Raji (cell line): ENCODE measurements around the gene CAVIN2.

Experiments
- POLR2A ChIP-seq: IDR thresholded peaks from 2 replicates; pipeline ENCODE4 v1.6.1; 2011; ENCODE audit warnings: low read depth, low read length, control low read depth; ENCODE audit not compliant: insufficient read depth

The CAVIN2 gene

DNA sequence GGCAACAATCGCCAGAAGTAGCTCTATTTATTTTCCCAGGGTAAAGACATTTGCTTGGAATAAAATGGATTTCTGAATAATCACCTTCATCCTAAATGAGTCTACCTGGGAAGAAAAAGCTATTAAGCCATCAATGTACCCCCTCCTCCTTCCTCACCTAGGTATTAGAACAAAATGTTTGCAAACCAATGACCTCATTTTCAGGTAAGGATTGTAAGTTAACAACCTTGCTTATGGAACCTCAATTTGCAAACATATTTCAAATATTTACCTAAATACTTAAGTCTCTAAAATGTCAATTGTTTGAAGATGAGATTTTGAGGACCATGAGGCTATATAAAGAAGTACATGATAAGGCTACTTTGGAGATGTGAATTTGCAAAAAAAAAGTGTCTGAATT, 43.9 kb downstream of the CAVIN2 start:
- TF ChIP-seq POLR2A: no peak

GRCh38 chr2:191802180-191802579, 44.7 kb downstream of the CAVIN2 start:
- no peak for TF ChIP-seq POLR2A

GRCh38 chr2:191800874-191801273, 46.0 kb downstream of the CAVIN2 start:
- no peak for TF ChIP-seq POLR2A

DNA sequence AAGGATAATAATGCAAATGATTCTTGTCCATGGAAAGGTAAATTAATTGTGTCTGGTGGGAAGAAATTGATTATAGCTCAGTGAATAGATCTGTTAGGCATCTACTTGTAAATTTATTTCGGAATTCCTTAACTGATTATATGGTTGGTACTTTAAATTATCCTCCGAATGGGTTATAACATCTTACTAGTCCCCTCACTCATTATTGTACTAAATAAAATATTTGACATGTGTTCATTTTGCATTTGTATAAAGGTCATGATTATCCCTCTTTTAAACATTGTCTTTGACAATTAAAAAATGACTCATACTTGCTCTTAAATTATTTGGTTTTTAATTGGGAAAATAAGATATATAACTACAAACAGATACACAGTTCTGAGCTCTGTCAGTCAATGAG, 47.4 kb downstream of the CAVIN2 start:
- TF ChIP-seq POLR2A: no peak

GRCh38 chr2:191797942-191798876, 48.7 kb downstream of the CAVIN2 start:
- no peak for TF ChIP-seq POLR2A

DNA sequence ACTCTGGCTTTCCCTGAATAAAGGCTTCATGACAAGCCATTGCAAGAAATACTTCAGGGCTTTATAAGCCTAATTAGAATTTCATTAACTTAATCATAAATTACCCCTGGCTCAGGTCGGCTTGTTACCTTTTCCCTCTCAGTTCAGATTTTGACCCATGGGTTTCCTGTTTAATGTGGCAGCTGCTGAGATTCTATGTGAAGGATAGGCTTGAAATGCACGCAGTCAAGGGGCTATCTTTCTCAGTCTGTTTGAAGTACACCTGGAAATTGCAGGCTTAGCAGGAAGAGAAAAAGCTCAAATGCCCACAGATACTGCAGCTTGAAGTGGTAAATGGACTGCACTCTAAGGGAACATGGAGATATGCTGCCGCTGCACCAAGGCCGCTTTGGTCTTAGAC, 49.4 kb downstream of the CAVIN2 start:
- no peak for TF ChIP-seq POLR2A

DNA sequence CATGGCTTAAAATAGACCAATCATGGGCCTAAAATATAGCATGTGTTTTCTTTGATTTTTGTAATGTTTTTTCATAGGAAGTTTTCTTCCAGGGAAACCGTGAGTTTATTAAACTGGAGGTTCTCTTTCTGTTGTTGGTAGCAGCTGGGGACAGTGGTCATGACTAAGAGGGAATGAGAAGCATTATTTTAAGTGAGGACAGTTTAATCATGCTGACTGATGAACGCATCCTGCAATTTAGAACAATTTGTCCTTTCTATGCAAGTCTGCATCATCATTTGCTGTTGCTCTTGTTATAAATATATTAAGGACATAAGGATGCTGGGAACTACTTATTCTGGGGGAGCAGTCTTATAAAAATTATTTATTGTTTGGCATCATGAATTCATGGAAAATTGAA, 51.2 kb downstream of the CAVIN2 start:
- no peak for TF ChIP-seq POLR2A

DNA sequence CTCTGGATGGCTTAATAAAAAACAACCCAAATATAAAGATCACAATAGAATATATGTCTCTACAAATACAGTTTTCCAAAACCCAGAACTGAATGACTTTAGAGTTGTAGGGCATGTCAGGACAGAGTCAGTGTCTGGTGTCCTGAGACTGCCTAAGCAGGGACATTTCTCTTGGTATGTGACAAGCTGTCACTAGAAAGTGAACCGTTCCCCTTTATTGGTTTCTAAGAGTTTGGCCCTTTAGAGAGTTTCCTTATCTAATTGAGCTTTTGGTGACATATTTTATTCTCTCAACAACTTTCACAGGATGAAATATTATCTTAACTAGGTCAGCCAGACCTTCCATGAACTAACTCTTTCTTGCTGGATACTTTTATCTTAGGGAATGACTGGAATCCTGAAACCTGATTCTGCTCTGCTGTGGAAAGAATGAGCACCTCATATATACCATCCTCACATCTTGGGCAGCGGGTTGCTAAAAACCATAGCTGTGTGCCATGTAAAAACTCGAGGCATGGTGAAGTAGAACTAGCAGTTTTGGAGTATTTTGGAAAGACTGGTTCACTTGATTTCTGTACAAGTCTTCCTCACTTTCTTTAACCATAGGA, 54.8 kb downstream of the CAVIN2 start:
- TF ChIP-seq POLR2A: no peak

GRCh38 chr2:191790737-191791136, 56.2 kb downstream of the CAVIN2 start:
- no peak for TF ChIP-seq POLR2A

DNA sequence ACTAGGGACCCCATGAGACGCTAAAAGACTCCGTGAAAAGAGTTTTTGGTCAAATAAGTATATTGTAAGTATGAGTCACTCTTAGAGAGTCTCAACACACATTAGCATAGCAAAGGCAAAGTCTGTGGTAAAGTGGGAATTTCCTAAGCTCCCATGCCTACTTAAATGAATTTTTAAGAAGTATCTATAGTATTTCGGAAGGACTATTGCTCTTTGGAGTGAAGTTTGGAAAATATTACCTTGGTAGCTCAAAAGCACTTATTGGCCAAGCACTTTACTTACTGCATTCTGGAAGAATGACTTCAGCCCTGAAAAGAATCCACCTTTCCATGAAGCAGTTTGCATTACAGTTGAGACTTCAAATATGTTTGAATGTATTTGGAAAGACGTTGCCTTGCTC, 57.1 kb downstream of the CAVIN2 start:
- no peak for TF ChIP-seq POLR2A

DNA sequence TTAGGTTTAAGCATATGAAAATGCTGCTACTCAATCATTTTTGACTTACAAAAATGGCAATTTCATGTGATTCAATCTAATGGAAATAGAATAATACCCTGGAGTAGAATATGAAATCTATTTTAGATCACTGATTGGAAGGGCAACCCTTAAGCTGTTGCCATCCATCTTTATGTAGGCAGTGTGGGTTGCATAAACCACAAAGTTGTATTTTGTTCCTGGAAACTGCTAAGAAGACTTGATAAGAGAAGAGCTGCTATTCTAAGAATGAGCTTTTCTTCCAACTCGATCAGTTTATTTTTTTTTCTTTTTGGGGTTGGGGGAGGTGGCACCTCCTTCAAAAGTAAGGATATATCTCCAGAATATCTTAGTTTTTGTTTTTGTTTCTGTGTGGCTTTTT, 60.2 kb downstream of the CAVIN2 start:
- TF ChIP-seq POLR2A: no peak
